Glutamatergic neuron (in vitro differentiated cells): ENCODE measurements around the gene UST. TPM values are rescaled to one million over a fixed set of nuclear protein-coding genes. Genes with fewer than 3 reads are reported as not detected.
"Not testable (repeated sequence)": the region's sequence is repeated elsewhere in the genome, so short reads cannot be mapped to it uniquely, and the experiment has no call there.

Source experiments
- DNase-seq: peaks from one replicate; pipeline ENCODE4 v3.0.0; 2022
- H3K27ac Mint-ChIP-seq: one replicate; pipeline ENCODE4 v1.8.0; 2020; ENCODE audit warnings: mild to moderate bottlenecking, mixed read lengths, inconsistent platforms; ENCODE audit not compliant: unreplicated experiment
- H3K27me3 Mint-ChIP-seq: one replicate; pipeline ENCODE4 v1.8.0; 2020; ENCODE audit warnings: mild to moderate bottlenecking, moderate library complexity, mixed read lengths, inconsistent platforms; ENCODE audit not compliant: unreplicated experiment
- H3K36me3 Mint-ChIP-seq: one replicate; pipeline ENCODE4 v1.8.0; 2020; ENCODE audit warnings: mild to moderate bottlenecking, mixed read lengths, inconsistent platforms; ENCODE audit not compliant: unreplicated experiment
- H3K4me1 Mint-ChIP-seq: one replicate; pipeline ENCODE4 v1.8.0; 2020; ENCODE audit warnings: mild to moderate bottlenecking, low read depth, mixed read lengths, inconsistent platforms; ENCODE audit not compliant: unreplicated experiment
- H3K4me3 Mint-ChIP-seq: one replicate; pipeline ENCODE4 v1.8.0; 2020; ENCODE audit warnings: mild to moderate bottlenecking, mixed read lengths, inconsistent platforms; ENCODE audit not compliant: unreplicated experiment
- H3K9me3 Mint-ChIP-seq: one replicate; pipeline ENCODE4 v1.8.0; 2020; ENCODE audit warnings: mild to moderate bottlenecking, moderate library complexity, mixed read lengths, inconsistent platforms; ENCODE audit not compliant: unreplicated experiment
- CTCF ChIP-seq: fragments of 200-600 bp; sonication (generic); IDR thresholded peaks from one replicate; pipeline ENCODE4 v1.5.0; 2021; ENCODE audit not compliant: partially characterized antibody, unreplicated experiment
- total RNA-seq: library from RNA; stranded (reverse); fragmentation: NEBNext Ultra II Directional; extraction: Animal tissue kit (Norgen Biotek cat#: 25700); gene quantifications from one replicate; pipeline ENCODE4 v1.2.1, GENCODE V29; 2021; ENCODE audit not compliant: unreplicated experiment

UST gene
- total RNA-seq, 1 donor from 2014 or later: 11.2 TPM

GRCh38 chr6:148952147-148953035, 205.6 kb downstream of the UST start:
- Mint-ChIP-seq H3K9me3 (no peaks in the 10 kb centered on the region), H3K4me3 (no peak overlapping the region), H3K27me3 (no peaks in the 10 kb centered on the region), H3K27ac (no peak overlapping the region), H3K4me1 (peaks cover 3% of the 10 kb centered on the region), H3K36me3 (no peaks in the 10 kb centered on the region)
- no peak for TF ChIP-seq CTCF
- DNase-seq: no peak

GRCh38 chr6:148954461-148954860, 207.6 kb downstream of the UST start:
- no peaks in the 10 kb centered on the region for H3K36me3 Mint-ChIP-seq
- H3K4me3 Mint-ChIP-seq: no peak overlapping the region
- H3K9me3 Mint-ChIP-seq: no peaks in the 10 kb centered on the region

GRCh38 chr6:148954934-148955333, 208.1 kb downstream of the UST start:
- Mint-ChIP-seq H3K36me3 (no peaks in the 10 kb centered on the region), H3K27me3 (no peaks in the 10 kb centered on the region), H3K27ac (no peak overlapping the region), H3K4me3 (no peak overlapping the region), H3K9me3 (no peaks in the 10 kb centered on the region), H3K4me1 (no peaks in the 10 kb centered on the region)
- DNase-seq: no peak
- TF ChIP-seq CTCF: no peak

More at GRCh38 chr6:148954461-148954860, 207.6 kb downstream of the UST start:
- H3K27me3 Mint-ChIP-seq: no peaks in the 10 kb centered on the region
- DNase-seq: no peak
- no peak for TF ChIP-seq CTCF
- no peaks in the 10 kb centered on the region for H3K4me1 Mint-ChIP-seq
- H3K27ac Mint-ChIP-seq: no peak overlapping the region

- no peak for DNase-seq
- no peaks in the 10 kb centered on the region for H3K9me3 Mint-ChIP-seq
- no peaks in the 10 kb centered on the region for H3K36me3 Mint-ChIP-seq
- H3K4me1 Mint-ChIP-seq: no peaks in the 10 kb centered on the region
- no peaks in the 10 kb centered on the region for H3K27me3 Mint-ChIP-seq
- H3K27ac Mint-ChIP-seq: no peak overlapping the region
- H3K4me3 Mint-ChIP-seq: no peak overlapping the region
- no peak for TF ChIP-seq CTCF
Observed at GRCh38 chr6:148955441-148955840, 208.6 kb downstream of the UST start.

GRCh38 chr6:148956163-148956562, 209.3 kb downstream of the UST start:
- not testable (repeated sequence) for H3K9me3 Mint-ChIP-seq, DNase-seq, H3K27me3 Mint-ChIP-seq, H3K4me1 Mint-ChIP-seq, H3K4me3 Mint-ChIP-seq, H3K27ac Mint-ChIP-seq, H3K36me3 Mint-ChIP-seq
